ENCODE measurements around the gene PIP5KL1.
"Not testable (repeated sequence)": the region's sequence is repeated elsewhere in the genome, so short reads cannot be mapped to it uniquely, and the experiment has no call there.

Gene PIP5KL1

GRCh38 chr9:127893392-127893791 lies 37.2 kb downstream of the PIP5KL1 start:
- DNase-seq (ENCODE audit: low spot score): no peak

GRCh38 chr9:127892831-127893230 lies 37.7 kb downstream of the PIP5KL1 start:
- no peak for DNase-seq (ENCODE audit: low spot score)

DNA sequence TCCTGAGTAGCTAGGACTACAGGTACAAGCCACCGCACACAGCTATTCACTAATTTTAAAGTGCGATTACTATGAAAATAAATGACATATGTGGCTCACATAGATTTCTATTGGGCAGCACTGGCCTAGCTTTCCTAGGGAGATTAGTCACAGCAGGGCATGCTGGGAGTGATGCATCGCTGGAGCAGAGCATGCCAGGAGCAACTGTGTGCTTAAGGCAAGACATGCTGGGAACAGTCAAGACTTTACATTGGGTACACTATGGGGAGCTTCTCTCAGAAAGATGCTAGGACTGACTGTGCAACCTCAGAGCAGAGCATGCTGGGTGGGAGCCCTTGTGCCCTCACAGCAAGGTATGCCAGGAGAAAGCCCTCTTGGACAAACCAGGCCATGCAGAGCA lies 40.5 kb downstream of the PIP5KL1 start:
- no peak for DNase-seq (ENCODE audit: low spot score)

DNA sequence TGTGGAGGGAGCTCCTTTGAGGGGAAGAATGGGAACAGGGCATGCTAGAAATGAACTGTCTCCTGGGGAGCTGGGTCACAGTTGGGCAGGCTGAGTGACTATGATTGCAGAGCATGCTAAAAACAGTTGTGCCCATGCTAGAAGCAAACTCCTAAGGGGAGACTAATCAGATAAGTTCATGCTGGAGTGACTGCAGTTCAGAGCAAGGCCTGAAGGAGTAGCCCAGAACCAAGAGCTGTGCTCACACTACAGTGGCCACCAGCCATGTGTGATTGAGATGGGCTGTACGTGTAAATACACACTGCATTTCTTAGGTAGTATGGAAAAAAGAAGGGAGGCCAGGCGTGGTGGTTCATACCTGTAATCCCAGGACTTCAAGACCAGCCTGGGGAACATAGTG lies 42.8 kb downstream of the PIP5KL1 start:
- DNase-seq (ENCODE audit: low spot score): no peak

DNA sequence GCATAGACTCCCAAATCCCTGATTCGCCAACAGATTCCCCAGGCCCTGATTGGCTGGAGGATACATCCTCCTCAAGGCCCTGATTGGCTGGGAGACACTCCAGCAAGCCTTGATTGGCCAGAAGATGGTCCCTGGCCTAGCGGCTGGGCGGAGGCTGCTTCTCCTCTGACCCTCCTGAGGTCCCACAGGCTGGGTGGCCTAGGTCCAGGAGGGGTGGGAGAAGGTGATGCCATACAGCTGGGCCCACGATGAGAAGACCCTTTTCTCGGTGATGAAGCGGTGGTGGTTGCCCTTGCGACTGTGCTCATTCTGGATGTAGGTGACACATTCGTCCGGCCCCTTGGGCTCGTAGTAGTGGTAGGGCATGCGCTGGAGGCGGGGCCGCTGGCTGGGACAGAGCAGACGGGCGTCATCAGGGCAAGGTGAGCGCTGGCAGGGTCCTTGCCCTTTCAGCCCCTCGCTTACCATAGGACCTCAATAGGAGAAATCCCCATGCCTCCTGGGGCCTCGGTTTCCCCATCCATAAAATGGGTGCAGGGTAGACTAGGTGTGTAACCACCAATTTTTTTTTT lies 44.1 kb downstream of the PIP5KL1 start:
- DNase-seq (ENCODE audit: low spot score): no peak

GRCh38 chr9:127885508-127886281 lies 44.9 kb downstream of the PIP5KL1 start:
- no peak for DNase-seq (ENCODE audit: low spot score)

DNA sequence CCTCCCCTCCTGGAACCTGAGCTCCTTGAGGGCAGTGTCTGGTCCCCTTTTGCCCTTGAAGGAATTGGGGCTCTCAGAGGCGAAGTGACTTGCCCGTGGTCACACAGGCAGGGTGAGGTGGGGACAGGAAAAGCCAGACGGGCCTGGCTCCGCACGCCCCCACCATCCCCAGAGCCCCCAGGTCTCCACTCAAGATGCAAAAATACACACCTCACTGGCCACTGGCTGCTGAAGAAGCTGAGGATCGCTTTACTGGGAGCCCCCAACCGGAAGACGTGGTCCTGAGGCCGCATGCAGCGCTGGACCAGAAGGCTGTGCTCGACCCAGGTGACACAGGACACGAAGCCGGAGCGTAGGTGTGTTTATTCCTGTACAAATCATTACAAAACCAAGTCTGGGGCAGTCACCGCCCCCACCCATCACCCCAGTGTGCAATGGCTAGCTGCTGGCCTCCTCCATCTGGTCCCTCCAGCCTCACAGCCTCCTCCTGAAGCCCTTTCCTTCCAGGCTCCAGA lies 45.5 kb downstream of the PIP5KL1 start:
- no peak for DNase-seq (ENCODE audit: low spot score)

- DNase-seq (ENCODE audit: low spot score): no peak
Measured at GRCh38 chr9:127884427-127884911, 46.1 kb downstream of the PIP5KL1 start.

DNA sequence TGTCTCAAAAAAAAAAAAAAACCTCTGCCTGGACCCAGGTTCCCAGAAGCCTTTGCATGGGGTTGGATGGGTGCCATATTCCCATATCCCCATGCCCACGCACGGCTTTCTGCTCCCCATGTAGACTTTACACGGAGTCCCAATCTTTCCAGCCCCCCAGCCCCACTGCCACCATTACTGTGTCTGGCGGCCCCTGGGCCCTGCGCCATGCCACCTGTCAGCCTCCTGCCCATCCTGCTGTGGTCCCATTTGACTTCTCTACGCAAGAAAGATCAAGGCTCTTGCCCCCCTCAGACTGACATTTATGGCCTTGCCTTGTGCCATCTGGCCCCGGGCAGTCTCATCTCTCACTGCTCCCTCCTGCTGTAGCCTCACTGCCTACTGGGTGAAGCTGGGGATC lies 46.6 kb downstream of the PIP5KL1 start:
- no peak for DNase-seq (ENCODE audit: low spot score)

- not testable (repeated sequence) for DNase-seq (ENCODE audit: low spot score)
Measured at GRCh38 chr9:127881715-127882114, 48.9 kb downstream of the PIP5KL1 start.

GRCh38 chr9:127880143-127880542 lies 50.4 kb downstream of the PIP5KL1 start:
- DNase-seq (ENCODE audit: low spot score): no peak

- DNase-seq (ENCODE audit: low spot score): no peak
Measured at GRCh38 chr9:127878652-127879390, 51.8 kb downstream of the PIP5KL1 start.

DNA sequence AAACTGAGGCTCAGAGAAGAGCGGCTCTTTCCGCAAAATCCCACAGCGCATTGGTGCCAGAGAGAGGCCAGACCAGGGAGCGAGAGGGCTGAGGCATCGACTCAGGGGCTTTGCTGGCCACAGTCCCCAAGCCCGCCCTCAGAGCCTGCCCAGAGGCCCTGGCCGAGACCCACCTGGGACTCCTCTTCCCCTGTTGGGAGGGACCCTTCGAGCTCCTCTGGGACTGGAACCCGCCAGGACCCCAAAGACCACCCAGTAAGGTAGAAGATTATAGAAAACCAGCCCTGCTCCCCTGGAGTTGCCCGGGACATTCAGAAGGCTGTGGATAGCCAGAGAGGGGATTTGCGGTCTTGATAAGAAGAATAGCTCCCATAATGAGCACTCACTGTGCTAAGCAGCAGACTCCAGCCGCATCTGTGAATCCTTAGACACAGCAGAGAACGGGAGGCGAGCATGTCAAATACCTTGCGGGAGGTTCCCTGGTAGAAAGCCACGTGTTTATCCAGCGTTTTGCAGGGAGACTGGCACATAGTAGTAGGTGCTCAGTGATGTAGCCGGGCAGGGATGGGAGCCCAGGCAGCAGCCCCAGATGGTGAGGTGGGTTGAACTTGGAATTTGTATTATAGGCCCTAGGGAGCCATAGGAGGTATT lies 52.5 kb downstream of the PIP5KL1 start:
- no peak for DNase-seq (ENCODE audit: low spot score)

- peak; percentile 87 for DNase-seq (ENCODE audit: low spot score)
Measured at GRCh38 chr9:127877566-127877998, 53.0 kb downstream of the PIP5KL1 start, which contains the start of gene AK1. AK1 (minus strand) TSS chr9:127877675; CDS start chr9:127874617, 3,058 bp downstream.

DNA sequence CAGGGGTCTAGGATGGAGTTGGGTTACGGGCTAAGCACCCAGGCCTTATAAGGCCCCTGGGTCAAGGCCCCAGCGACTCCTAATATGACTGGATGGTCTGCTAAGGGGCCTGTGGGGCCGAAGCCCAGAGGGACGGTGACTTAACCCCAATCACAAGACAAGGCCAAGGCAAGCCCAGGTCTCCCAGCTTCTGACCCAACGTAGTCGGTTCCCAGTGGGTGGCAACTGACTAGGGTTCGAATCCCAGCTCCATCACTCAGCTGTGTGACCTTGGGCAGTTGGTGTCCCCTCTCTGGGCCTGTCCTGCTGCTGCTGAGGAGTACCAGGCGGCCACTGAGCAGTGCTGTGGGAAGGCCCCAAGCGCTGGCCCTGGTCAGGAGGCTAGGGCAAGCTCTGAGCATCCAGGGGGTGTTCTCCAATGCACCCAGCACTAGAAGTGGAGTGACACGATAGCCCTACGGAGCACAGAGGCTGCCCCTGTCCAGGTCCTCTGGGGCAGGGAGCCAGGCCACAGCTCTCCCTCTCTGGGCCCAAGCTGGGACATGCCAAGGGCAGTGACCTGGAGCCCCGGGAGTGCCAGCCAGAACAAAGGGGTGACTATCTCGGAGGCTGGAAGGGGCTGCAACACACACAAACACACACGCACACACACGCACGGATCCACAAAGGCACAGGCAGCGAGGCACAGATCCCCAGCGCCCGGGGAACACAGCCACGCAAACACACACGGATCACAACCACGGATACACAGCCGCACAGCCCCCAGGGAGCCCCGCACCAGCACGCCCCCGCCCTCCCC lies 53.6 kb downstream of the PIP5KL1 start:
- DNase-seq (ENCODE audit: low spot score): peak; percentile 39

GRCh38 chr9:127876026-127876763 lies 54.4 kb downstream of the PIP5KL1 start:
- no peak for DNase-seq (ENCODE audit: low spot score)

- DNase-seq (ENCODE audit: low spot score): peak; percentile 77
Measured at GRCh38 chr9:127875306-127875966, 55.1 kb downstream of the PIP5KL1 start.

GRCh38 chr9:127874301-127875221 lies 56.0 kb downstream of the PIP5KL1 start:
- DNase-seq (ENCODE audit: low spot score): no peak

GRCh38 chr9:127873886-127874285 lies 56.7 kb downstream of the PIP5KL1 start:
- peak; percentile 71 for DNase-seq (ENCODE audit: low spot score)

Measured in AG08396 (cell line).